ENCODE data around the gene HIC1. TPM values are rescaled to one million over a fixed set of nuclear protein-coding genes. Genes with fewer than 3 reads are reported as not detected.

Gene HIC1
- polyA plus RNA-seq, 3 donors = 0.13 to 14.2 (median 0.30) TPM

DNA sequence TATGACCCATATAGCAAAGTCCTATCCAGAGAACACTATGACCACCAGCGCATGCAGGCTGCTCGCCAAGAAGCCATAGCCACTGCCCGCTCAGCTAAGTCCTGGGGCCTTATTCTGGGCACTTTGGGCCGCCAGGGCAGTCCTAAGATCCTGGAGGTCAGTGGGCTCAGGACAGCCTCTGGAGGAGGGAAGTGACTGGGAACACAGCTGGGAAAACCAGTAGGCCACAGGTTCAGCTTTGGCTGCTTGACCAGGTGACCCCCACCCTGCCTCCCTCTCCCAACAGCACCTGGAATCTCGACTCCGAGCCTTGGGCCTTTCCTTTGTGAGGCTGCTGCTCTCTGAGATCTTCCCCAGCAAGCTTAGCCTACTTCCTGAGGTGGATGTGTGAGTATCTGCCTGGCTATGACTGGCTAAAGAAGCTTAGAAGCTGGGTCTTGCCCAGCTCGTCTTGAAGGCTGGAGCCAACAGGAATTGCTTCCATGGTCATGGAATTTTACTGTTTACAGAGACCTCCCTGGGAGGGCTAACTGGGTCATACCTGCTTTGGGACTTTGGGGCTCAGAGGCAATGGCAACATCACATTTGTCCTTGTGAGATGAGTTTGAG lies 14.6 kb upstream of the HIC1 start:
- Histone ChIP-seq H3K4me2 (replicated peaks; ENCODE audit: extremely low read depth, low read length, poor library complexity, severe bottlenecking) (no peak overlapping the region), H3K4me3 (replicated peaks in 1 of 3; ENCODE audit: low read depth in 2 of 3, low read length in 3 of 3) (no peak overlapping the region), H3K9ac (ENCODE audit: insufficient read depth, low read length, poor library complexity, severe bottlenecking) (no peak overlapping the region), H3K27ac (ENCODE audit: low read depth in 1 of 2, low read length in 2 of 2) (no peak overlapping the region), H4K20me1 (ENCODE audit: insufficient read depth, low read length) (peaks cover 4% of the 10 kb centered on the region), H3K36me3 (replicated peaks in 1 of 2; ENCODE audit: control insufficient read depth in 1 of 2, insufficient read depth in 2 of 2, low read length in 2 of 2) (peaks cover 23 to 42% of the 10 kb centered on the region in 2 donors), H3K79me2 (ENCODE audit: insufficient read depth, low read length) (peaks cover 16% of the 10 kb centered on the region), H3K4me1 (ENCODE audit: control insufficient read depth in 1 of 2, insufficient read depth in 2 of 2, low read length in 2 of 2) (peaks cover 15 to 18% of the 10 kb centered on the region in 2 donors), H3K9me3 (replicated peaks in 1 of 2; ENCODE audit: control insufficient read depth in 1 of 2, insufficient read depth in 1 of 2, low read length in 2 of 2) (no peaks in the 10 kb centered on the region), H2AFZ (ENCODE audit: insufficient read depth, low read depth, low read length, poor library complexity, severe bottlenecking) (no peak overlapping the region), H3K27me3 (ENCODE audit: control insufficient read depth in 2 of 2, insufficient read depth in 2 of 2, low read length in 2 of 2) (no peaks in the 10 kb centered on the region)
- Mint-ChIP-seq H3K4me3 (no peak overlapping the region), H3K27ac (peak overlapping the region in 1 of 7 donors; percentile 36), H3K27me3 (ENCODE audit: low read depth in 3 of 3) (peaks cover 2 to 3% (median 2%) of the 10 kb centered on the region in 3 donors), H3K4me1 (peaks cover 15% of the 10 kb centered on the region), H3K9me3 (no peaks in the 10 kb centered on the region), H3K36me3 (peaks cover 39 to 52% of the 10 kb centered on the region in 2 donors)
- intact Hi-C loops (cut with micrococcal nuclease) = no loop called here
- 96% methylated on average over 5 of the region's 7 CpGs for WGBS (ENCODE audit: insufficient coverage)
- DNase-seq = no peak
- TF ChIP-seq CTCF (IDR thresholded peaks at IDR 0.05) = no peak

- H3K36me3 ChIP-seq (replicated peaks in 1 of 2; ENCODE audit: control insufficient read depth in 1 of 2, insufficient read depth in 2 of 2, low read length in 2 of 2) = peaks cover 17 to 37% of the 10 kb centered on the region in 2 donors
- no peaks in the 10 kb centered on the region for H3K9me3 ChIP-seq (replicated peaks in 1 of 2; ENCODE audit: control insufficient read depth in 1 of 2, insufficient read depth in 1 of 2, low read length in 2 of 2)
- no peak for DNase-seq
- peak overlapping the region; percentile 20 to 63 for H3K4me3 Mint-ChIP-seq
- peaks cover 15 to 18% of the 10 kb centered on the region in 2 donors for H3K4me1 ChIP-seq (ENCODE audit: control insufficient read depth in 1 of 2, insufficient read depth in 2 of 2, low read length in 2 of 2)
- peak overlapping the region; percentile 81 for H2AFZ ChIP-seq (ENCODE audit: insufficient read depth, low read depth, low read length, poor library complexity, severe bottlenecking)
- H3K27ac ChIP-seq (ENCODE audit: low read depth in 1 of 2, low read length in 2 of 2) = no peak overlapping the region
- H3K27ac Mint-ChIP-seq = peak overlapping the region in 3 of 7 donors; percentile 36 to 68 (median 56)
- peak overlapping the region; percentile 87 for H3K9ac ChIP-seq (ENCODE audit: insufficient read depth, low read length, poor library complexity, severe bottlenecking)
- peaks cover 16% of the 10 kb centered on the region for H3K79me2 ChIP-seq (ENCODE audit: insufficient read depth, low read length)
- 50% methylated on average over 9 of the region's 16 CpGs for WGBS (ENCODE audit: insufficient coverage)
- peak overlapping the region; percentile 86 for H3K4me2 ChIP-seq (replicated peaks; ENCODE audit: extremely low read depth, low read length, poor library complexity, severe bottlenecking)
- peaks cover 38 to 50% of the 10 kb centered on the region in 2 donors for H3K36me3 Mint-ChIP-seq
- H3K4me1 Mint-ChIP-seq = peaks cover 15% of the 10 kb centered on the region
- peak overlapping the region in 2 of 3 experiments; percentile 72 to 88 for H3K4me3 ChIP-seq (replicated peaks in 1 of 3; ENCODE audit: low read depth in 2 of 3, low read length in 3 of 3)
- H3K27me3 Mint-ChIP-seq (ENCODE audit: low read depth in 3 of 3) = peaks cover 2 to 4% (median 3%) of the 10 kb centered on the region in 3 donors
- intact Hi-C loops (cut with micrococcal nuclease) = no loop called here
- no peaks in the 10 kb centered on the region for H3K9me3 Mint-ChIP-seq
- no peaks in the 10 kb centered on the region for H3K27me3 ChIP-seq (ENCODE audit: control insufficient read depth in 2 of 2, insufficient read depth in 2 of 2, low read length in 2 of 2)
- peaks cover 4% of the 10 kb centered on the region for H4K20me1 ChIP-seq (ENCODE audit: insufficient read depth, low read length)
- no peak for TF ChIP-seq CTCF (IDR thresholded peaks at IDR 0.05)
These were observed 13.9 kb upstream of the HIC1 start for GRCh38 chr17:2040942-2041560.
